Cerebellar cortex (tissue), 1 donor: ENCODE results near the gene PSTPIP1.

Source experiments
- DNase-seq: peaks from one replicate; pipeline ENCODE4 v3.0.0-alpha.2; 2015; ENCODE audit warnings: low spot score

The PSTPIP1 gene

DNA sequence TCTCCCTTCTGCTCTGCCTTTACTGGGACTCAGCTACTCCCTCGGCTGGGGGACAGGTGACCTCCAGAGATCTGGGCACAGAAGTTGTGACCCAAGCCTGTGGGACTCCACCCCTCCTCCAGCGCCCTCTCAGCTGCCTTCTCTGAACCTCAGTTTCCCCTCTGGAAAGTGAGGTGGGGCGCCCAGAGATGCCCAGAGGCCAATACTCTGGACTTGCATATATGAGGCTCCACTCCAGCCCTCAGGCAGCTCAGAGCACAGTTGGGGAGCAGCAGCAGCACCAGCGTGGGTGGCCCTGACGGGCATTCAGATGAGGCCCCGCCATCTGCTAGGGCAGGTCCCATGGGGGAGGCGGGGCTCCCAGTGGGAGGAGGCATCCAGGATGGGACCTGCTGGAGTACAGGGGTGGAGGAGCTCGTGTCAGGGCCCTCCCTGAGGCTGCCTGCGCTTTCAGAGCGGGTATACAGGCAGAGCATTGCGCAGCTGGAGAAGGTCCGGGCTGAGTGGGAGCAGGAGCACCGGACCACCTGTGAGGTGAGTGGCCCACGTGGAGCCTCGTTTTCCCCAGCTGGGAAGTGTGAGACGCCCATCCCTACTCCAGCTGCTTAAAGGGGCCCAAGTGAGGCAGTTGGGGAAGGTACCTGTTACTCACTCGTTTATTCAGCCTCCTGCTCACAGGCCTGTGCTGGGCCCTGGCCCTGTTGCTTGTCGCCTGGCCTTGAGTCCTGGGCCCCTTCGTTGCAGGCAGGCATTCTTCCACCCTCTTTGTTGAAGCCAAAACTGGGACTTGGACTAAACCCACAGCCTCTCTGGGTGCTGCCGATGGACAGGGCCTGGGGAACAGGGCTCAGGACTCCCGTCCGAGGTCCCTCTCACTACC lies 35.4 kb downstream of the PSTPIP1 start:
- DNase-seq = no peak

DNA sequence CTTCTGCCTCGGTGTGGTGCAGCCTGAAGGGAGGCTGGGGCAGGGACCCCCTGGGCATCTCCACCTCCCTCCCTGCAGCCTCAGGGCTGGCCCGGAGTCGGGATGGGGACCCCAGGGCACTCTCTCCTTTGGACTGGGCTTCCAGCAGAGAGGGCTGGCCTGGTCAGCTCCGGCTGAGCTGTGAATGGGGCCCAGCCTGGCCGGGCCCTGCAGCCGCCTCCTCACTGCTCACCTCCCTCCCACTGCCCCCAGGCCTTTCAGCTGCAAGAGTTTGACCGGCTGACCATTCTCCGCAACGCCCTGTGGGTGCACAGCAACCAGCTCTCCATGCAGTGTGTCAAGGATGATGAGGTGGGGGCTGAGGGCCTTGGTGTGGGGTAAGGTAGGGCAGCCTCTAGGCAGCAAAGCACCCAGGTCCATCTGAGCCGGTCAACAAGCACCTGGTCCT lies 36.0 kb downstream of the PSTPIP1 start:
- DNase-seq = no peak

DNA sequence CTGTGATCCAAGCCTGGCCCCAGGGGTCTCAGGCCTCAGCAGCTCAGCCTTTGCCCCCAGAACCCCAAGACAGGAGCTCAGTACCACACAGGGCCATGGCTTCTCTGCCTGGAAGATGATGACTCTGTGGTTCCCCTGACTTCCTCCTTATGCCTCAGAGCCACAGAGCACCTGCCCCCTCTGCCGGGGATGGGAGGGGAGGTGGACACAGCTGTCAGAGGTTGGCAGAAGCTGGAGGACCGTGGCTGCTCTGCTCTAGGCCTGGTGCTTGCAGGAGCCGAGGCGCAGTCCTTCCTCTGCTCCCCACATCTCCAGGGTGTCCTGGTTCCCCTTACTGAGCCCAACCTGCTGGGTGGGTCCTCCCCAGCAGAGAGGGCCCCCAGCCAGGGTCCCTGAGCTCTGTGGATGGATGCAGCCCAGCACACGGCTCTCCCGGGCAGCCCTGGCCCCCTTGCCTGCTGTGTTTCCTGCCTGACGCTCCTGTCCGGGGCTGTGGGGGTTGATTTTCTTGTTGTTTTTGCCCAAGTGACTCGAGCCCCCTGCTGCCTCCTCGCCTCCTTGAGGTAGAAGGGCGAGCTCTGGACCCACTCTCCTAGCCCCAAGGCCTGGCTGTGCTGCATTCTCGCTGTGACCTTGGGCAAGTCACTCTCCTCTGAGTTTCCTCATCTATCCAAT lies 36.6 kb downstream of the PSTPIP1 start:
- no peak for DNase-seq

DNA sequence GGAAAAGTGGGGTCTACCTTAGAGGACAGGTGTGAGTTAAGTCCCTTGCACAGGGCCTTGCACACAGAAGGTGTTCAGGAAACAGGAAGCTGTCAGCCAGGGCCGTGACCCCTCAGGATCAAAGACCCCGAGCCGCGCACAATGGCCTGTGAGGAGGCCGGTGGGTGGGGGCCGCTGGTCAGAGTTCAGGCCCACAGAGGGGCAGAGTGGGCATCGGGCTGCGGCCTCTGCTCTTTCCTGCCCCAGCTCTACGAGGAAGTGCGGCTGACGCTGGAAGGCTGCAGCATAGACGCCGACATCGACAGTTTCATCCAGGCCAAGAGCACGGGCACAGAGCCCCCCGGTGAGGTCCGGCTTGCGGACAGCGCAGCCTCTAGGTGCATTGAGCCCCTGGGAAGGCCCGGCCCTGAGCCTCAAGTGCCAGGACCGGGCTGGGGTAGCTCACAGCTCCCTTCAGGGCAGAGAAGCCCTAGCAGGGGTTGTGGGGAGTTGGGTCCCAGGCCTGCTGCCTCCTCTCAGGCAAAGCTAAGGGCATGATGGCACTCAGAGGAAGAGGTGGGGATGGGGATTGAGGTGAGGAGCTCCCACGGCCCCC lies 37.2 kb downstream of the PSTPIP1 start:
- DNase-seq = no peak

DNA sequence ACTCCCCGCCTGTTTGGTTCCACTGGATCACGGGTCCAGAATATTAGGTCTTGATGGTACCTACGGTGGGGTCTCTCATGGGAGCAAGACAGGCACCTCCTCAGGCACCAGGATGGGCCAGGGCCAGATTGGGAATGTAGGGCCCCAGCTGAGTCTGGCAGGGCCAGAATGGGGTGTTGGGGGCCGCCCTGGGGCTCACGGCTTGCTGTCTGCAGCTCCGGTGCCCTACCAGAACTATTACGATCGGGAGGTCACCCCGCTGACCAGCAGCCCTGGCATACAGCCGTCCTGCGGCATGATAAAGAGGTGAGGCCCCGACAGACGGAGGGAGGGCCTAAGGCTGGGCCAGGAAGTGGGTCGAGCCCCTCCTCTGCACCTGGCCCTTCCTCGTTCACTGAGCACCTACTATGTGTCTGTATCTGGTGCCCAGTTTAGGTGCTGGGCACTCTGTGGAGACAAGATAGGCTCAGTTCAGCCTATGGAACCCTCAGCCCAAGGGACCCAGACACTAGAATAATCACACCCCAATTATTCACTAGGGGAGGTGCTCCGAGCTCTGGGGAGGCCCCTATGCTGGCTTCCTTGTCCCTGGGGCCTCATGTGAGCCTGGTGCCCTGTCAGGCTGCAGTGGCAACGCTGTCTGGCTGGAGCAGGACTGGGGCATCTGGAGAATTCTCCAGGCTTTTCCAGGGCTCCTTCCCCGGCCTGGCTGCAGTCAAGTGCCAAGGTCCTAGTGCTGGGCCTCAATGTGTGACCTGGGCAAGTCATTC lies 37.9 kb downstream of the PSTPIP1 start:
- no peak for DNase-seq

DNA sequence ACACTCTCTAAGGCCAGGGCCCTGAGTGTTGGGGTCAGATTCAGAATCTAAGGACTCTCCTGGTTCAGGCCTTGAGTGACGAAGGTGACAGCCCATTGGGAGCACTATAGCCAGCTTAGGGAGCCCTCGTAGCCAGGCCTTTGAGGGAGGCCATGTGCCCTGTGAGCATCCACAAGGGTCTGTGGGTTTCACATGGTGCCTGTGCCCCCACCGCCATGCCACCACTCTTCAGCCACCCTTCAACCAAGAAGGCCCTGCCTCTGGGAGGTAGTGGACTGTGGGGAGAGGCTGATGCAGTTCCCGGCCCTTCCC lies 38.4 kb downstream of the PSTPIP1 start:
- no peak for DNase-seq

DNA sequence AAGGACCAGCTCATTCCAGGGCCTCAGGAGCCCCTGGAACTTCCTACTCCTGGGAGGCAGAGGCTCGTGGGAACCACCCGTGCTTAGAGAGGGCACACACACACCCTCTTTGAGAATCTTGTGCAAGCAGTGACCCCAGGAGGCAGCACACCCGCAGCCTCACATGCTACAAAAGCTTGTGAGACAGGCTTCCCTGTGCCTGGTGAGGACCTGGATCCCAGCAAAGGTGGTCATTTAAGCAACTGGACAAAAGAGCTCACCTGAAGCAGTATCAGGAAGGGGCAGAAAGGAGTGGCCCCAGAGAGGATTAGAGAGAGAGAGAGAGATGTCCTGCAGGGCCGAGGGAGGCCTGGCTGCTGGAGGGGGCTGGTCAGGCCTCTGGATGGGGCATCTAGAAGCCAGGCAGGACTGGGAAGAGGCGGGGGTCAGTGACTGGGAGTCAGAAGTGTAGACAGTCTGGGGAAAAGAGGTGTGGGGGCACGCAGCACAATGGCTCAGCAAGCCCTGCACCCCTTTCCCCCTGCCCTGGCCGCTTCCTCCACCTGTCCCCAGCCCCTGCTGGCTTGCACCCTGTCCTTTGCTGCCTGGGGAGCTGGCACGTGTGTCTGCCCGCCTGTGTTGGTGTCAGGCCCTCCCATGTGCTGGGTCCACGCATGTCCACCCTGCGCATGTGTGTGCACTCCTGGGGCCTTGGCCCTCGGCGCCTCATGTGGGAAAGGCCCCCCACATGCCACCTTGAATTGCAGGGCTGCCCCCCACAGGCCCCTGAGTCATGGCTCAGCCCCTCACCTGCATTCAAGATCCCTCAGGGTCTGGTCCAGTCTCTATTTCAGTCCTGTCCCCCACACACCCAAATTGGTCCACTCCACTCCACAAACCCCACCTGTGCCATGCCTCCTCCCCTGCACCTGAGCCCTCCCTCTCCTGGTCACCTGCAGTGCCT lies 39.1 kb downstream of the PSTPIP1 start:
- DNase-seq = no peak

DNA sequence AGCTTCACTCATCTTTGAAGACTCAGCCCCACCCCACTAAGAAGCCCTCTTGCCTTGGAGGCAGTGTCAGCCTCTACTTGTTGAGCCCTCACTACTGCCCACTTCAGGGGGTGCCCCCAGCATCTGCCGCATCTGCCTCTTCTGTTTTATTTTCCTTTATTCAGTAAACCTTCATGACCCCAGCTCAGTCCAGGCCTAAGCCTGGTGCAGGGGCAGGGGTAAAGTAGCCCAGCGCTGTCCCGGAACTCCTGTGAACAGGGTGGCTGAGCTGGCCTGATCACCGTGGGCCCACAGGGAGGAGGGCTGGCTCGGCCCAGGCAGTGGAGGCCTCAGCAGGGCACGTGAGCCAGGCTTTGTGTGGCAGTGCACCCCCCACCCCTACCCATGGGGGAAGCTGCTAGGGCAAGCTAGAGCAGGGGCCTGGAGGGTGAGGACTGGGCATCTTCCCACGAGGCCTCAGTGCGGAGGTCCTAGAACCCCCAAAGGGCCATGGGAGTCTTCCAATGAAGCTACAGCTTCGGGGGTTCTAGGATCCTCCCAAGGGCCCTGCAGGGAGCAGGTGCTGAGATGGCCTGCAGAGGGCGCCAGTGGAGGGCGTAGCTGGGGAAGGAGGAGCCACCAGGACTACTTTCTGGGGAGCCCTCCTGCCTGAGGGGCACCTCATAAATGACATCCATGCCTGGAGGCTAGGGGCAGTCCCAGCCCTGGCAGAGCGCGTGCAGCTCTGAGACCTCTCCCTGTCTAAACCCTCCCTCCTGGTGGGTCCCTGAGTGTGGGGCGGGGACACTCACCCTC lies 40.0 kb downstream of the PSTPIP1 start:
- DNase-seq = no peak

DNA sequence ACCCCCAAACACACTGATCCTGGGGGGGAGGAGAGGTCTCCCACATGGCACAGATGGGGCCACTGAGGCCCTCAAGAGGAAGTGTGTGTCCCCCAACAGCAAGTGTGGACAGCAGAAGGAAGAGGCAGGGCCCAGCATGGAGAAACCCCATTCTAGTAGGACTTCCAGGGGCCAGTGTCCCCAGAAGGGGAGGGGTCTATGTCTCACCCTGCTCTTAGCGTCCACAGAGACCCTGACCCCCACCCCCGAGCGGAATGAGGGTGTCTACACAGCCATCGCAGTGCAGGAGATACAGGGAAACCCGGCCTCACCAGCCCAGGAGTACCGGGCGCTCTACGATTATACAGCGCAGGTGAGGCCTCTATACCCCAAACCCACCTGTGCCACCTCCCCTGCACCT lies 40.7 kb downstream of the PSTPIP1 start:
- no peak for DNase-seq

DNA sequence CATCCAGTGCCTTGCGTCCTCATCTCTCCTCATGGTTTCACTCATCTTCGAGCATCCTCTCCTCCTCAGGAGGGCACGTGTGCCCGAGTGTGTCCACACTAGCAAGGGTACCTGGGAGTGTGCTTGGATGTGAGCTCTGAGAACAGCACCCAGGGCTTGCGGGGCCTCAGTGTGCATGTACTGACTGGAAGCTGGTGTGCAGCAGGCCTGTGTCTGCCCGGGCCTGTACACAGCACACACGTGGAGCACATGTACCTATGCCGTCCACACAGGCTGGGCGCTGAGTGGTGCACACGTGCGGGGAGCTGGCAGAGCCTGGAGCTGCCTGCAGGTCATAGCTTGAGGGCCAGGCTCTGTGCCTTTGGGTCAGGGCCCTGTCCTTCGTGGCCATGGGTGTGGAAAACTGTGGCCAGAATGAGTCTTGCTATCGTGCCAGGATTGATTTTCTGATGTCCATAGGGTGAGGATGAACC lies 41.1 kb downstream of the PSTPIP1 start:
- no peak for DNase-seq

DNA sequence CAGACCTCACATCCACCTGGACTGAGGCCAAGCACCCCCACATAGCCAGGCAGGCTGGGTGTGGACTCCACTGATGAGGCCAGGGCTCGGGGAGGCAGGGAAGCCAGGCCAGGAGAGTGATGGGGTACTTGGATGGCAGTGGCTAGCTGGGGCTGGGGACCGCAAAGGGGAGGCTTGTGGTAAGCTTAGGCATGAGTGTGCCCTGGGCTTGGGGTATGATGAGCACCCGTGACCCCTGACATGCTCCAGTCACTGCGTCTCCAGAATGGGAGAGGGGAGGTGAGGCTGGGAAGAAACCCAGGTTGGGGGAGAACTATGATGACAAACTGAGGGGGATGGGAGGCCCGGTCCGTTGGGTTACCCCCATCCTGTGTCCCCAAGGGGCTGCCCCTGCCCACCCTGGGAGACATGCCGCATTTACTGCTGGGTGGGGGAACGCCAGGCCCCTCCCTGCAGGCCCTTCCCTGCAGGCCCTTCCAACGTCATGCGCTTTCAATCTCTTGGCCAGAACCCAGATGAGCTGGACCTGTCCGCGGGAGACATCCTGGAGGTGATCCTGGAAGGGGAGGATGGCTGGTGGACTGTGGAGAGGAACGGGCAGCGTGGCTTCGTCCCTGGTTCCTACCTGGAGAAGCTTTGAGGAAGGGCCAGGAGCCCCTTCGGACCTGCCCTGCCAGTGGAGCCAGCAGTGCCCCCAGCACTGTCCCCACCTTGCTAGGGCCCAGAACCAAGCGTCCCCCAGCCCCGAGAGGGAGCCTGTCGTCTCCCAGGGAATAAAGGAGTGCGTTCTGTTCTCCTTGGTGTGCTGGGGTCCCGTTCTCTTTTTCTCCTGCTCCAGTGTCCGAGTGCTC lies 41.8 kb downstream of the PSTPIP1 start:
- DNase-seq = no peak

DNA sequence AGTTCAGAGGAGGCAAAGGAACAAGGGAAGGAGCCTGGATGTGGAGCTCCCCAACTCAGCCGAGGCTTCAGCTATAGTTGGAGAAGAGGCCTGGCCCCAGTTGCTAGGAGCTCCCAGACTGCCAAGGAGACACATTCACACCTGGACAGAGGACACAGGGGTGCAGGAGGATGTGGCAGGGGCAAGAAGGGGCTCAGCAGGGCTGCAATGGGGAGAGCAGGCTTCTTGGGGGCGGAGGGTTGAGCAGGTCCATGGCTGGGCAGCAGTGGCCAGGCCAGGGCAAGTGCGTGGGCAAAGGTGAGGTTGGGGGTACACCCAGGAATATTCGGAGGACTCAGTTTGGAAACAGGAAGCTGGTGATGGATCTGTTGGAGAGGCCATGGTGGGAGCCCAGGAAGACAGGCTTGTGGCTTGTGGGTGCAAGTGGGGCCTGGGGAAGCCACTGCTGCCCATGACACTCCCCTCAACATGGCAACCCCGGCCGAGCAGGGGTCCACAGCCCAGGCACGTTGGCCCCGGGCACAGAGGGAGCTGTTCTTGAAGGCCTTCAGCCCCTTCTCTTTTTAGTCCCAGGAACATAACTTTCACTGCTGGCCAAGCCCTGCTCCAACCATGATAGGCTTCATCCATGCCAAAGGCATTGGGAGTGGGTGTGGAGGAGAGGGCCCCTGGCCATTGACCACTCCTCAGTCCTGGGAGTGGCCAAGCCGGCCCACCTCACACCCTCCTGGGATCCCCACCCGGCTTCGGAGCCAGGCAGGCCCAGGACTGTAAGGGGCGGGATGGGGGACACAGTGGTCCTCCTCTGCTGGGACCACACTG lies 42.7 kb downstream of the PSTPIP1 start:
- no peak for DNase-seq

DNA sequence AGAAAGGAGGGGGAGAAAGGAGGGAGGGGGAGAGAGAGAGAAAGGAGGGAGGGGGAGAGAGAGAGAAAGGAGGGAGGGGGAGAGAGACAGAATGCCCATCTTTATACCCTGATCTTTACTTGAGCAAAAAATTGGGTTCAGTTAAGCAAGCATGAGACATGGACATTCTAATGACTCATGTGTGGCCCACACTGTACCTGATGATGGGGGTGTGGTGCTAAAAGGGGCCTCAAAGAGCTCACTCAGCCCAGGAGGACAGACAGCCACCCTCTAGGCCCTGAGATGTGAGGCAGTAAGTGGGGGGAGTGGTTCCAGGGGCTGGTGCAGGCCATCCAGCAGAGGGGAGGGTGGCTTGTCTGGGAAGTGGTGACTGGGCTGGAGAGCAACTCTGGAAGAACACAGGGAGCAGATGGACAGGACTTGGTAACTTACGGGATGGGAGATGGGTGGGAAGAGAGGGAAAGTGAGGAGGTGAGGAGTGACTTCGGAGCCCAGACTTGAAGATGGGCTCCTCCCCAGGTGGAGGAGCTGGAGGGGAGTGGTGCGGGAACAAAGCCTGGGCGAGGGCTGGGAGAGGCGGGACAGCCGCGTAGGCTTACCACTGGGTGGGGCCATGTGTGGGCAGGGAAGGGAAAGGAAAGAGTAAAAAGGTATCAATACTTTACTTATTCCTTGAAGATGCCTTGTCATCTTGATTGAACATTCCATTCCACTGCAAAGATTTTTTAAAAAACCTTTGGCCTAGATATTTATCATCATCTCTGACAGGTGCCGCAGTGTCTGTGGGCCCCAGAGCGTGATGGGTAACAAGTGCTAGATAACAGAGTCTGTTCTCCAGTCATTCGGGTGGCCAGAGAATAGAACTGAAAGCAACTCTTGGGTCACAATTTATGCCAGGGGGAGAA lies 43.6 kb downstream of the PSTPIP1 start:
- no peak for DNase-seq

DNA sequence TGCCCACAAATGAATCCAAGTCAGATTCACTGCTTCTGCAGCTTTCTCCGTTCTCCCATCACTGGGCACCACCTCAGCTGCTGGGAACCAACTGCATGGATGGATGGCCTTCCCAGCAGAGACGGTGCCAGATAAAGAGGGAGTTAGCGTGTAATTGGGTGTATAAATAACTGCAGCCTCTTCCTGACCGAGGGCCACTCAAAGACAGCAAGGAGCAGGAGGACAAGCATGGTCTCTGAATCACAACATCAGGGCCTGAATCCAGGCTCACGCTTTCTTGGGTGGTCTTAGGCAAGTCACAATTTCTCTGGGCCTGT lies 44.2 kb downstream of the PSTPIP1 start:
- no peak for DNase-seq

DNA sequence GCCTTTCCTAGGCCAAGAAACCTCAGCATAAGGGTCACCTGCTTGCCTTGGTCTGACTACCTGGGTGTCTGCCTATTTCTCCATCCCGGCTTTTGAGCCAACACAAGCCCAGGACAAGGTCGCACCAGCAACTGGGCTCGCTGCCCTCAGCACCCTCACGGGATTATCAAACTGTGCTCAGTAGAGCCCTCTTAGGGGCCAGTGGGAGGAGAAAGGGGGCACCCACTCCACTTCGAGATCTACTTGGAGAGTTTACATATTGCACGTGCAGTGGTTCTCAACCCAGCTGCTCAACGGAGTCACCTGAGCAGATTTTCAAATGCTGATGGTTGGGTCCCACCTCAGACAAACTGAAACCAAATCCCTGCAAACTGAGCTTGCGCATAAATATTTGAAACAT lies 44.9 kb downstream of the PSTPIP1 start:
- DNase-seq = no peak

DNA sequence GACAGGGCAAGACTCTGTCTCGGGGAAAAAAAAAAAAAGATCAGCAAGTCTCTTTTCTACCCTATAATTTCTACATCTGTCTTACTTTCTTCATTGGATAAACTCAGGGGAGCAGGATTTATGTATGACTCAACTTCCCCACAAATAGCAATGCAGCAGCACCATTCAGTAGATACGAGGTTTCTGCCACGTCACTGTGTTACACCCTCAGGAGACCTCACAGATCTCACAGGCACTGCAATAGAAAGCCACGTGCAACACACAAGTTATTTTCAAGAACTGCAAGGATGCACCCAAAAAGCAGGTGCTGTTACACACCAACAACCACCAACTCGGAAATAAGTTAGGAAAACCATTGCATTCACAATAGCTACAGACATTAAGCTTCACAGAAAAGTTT lies 45.7 kb downstream of the PSTPIP1 start:
- no peak for DNase-seq

DNA sequence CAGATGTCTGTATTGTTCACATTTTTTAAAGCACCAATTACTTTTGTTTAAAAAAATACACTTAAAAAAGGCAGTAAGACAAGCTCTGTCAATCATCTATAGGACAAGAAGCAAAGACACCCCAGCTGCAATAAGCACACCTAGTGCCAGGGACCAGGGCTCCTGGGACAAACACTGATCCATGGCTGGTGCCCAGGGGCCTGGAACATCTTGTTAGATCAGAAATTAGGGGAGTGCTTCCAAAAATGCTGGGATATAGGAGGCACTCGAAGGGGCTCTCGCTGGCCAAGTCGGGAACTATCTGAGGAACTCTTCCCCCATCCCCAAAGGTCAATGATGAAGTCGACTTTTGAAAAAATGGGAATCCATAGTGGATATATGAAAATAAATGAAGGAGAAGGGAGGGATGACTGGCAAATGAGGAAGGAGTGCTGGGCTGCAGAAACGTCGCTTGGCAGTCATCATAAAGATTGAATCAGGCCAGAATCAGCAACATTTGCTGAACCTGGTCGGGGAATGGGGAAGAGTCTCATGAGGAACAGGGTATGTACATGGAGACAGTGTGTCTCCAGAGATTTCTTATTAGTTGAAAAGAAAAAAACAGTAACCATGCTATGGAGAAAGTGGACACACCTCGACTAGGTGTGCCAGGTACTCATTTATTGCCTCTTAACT lies 47.5 kb downstream of the PSTPIP1 start:
- DNase-seq = no peak
